ENCODE results near the gene SEMA6B. TPM values are rescaled to one million over a fixed set of nuclear protein-coding genes. Genes with fewer than 3 reads are reported as not detected.

Gene SEMA6B
- total and polyA plus RNA-seq, 2 of the 4 experiments (the other 2 are of a cell fraction), result 0.18 to 0.72 TPM

DNA sequence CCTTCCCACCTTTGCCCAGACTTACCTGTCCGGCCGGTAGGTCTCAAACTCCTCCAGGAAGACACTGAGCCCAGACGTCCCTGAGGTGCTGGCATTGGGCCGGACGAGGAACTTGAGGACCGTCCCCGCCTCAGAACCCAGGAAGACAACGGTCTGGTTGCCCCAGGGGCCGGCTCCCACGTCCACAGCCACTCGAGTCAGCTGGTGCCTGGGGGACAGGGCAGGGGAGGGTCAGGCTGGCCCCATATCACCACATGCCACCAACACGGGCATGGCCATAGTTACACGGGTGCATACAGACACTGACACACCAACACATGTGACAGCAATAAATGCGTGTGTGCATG, 11.3 kb downstream of the SEMA6B start:
- H3K14ac ChIP-seq (replicated peaks; ENCODE audit: low read depth, low read length), result no peak overlapping the region
- no peak overlapping the region for H3K4me2 ChIP-seq (ENCODE audit: low read depth, low read length)
- intact Hi-C loops (cut with micrococcal nuclease) (no loop called here), in situ Hi-C loops (cut with MboI; ENCODE audit: low sequenced_read_pairs) (no loop called here), dilution Hi-C loops (cut with HindIII; ENCODE audit: low sequenced_read_pairs, unreplicated experiment) (no loop called here)
- CTCF ChIA-PET, result no interaction called here
- no peak overlapping the region for H4K91ac ChIP-seq (ENCODE audit: insufficient read depth, low read depth, low read length)
- H3K9me3 ChIP-seq (ENCODE audit: control insufficient read depth, insufficient read depth, low read length), result no peaks in the 10 kb centered on the region
- H3K9me1 ChIP-seq (ENCODE audit: insufficient read depth, low read length), result no peaks in the 10 kb centered on the region
- H2BK20ac ChIP-seq (ENCODE audit: low read depth, low read length), result no peak overlapping the region
- H3K23ac ChIP-seq (ENCODE audit: low read depth, low read length), result no peak overlapping the region
- no peak overlapping the region for H2AK5ac ChIP-seq (ENCODE audit: low read depth, low read length)
- H3K27me3 ChIP-seq (ENCODE audit: control insufficient read depth, insufficient read depth, low read length), result peaks cover 2% of the 10 kb centered on the region; the same call in 1 of the 2 replicates
- no peak overlapping the region for H3K27ac ChIP-seq (ENCODE audit: insufficient read depth, low read length)
- no peak overlapping the region for H4K5ac ChIP-seq (ENCODE audit: low read depth, low read length)
- H2BK5ac ChIP-seq (ENCODE audit: low read depth, low read length, poor library complexity, severe bottlenecking), result no peak overlapping the region
- no peak overlapping the region for H3K4me3 ChIP-seq (ENCODE audit: insufficient read depth, low read depth, low read length)
- 72% methylated on average over 5 of the region's 14 CpGs; no CpG with 5 or more reads in 1 of the 2 experiments for WGBS, 2 experiments (ENCODE audit: extremely low coverage in 2 of 2, insufficient read length in 1 of 2)
- POLR2A ChIA-PET (ENCODE audit: unreplicated experiment), result no interaction called here
- no peak overlapping the region for H4K8ac ChIP-seq (ENCODE audit: low read depth in 2 of 2, low read length in 2 of 2)
- no peaks in the 10 kb centered on the region for H3K4me1 ChIP-seq (ENCODE audit: control insufficient read depth, insufficient read depth, low read length)
- no peak overlapping the region for H3K18ac ChIP-seq (ENCODE audit: low read depth, low read length)
- no peak for ATAC-seq (ENCODE audit: low read depth)
- H3K56ac ChIP-seq (ENCODE audit: extremely low read depth, insufficient read depth, low read length), result no peak overlapping the region
- H2AK9ac ChIP-seq (replicated peaks; ENCODE audit: low read depth, low read length, poor library complexity), result no peak overlapping the region
- no peak overlapping the region for H2BK15ac ChIP-seq (ENCODE audit: low read depth, low read length)
- H3K79me1 ChIP-seq (ENCODE audit: low read depth in 1 of 2, low read length in 2 of 2), result no peaks in the 10 kb centered on the region
- no peak for DNase-seq
- no peaks in the 10 kb centered on the region for H4K20me1 ChIP-seq (ENCODE audit: insufficient read depth, low read length)
- H3K4ac ChIP-seq (ENCODE audit: low read depth, low read length), result no peak overlapping the region
- TF ChIP-seq NFE2L2 (IDR thresholded peaks at IDR 0.05; ENCODE audit: low read depth, low read length), result no peak
- TF ChIP-seq, protein P1, sequence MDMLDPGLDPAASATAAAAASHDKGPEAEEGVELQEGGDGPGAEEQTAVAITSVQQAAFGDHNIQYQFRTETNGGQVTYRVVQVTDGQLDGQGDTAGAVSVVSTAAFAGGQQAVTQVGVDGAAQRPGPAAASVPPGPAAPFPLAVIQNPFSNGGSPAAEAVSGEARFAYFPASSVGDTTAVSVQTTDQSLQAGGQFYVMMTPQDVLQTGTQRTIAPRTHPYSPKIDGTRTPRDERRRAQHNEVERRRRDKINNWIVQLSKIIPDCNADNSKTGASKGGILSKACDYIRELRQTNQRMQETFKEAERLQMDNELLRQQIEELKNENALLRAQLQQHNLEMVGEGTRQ (IDR thresholded peaks at IDR 0.05; ENCODE audit: low read depth, low read length), result no peak
- no peak for TF ChIP-seq POLR2A (IDR thresholded peaks at IDR 0.05; ENCODE audit: low read depth, low read length)
- no peak for TF ChIP-seq MXI1 (IDR thresholded peaks at IDR 0.05; ENCODE audit: borderline replicate concordance, low read depth, low read length)
- TF ChIP-seq, protein P2, sequence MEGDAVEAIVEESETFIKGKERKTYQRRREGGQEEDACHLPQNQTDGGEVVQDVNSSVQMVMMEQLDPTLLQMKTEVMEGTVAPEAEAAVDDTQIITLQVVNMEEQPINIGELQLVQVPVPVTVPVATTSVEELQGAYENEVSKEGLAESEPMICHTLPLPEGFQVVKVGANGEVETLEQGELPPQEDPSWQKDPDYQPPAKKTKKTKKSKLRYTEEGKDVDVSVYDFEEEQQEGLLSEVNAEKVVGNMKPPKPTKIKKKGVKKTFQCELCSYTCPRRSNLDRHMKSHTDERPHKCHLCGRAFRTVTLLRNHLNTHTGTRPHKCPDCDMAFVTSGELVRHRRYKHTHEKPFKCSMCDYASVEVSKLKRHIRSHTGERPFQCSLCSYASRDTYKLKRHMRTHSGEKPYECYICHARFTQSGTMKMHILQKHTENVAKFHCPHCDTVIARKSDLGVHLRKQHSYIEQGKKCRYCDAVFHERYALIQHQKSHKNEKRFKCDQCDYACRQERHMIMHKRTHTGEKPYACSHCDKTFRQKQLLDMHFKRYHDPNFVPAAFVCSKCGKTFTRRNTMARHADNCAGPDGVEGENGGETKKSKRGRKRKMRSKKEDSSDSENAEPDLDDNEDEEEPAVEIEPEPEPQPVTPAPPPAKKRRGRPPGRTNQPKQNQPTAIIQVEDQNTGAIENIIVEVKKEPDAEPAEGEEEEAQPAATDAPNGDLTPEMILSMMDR (conservative IDR thresholded peaks at IDR 0.05; ENCODE audit: low read depth, low read length), result no peak
- no peak for TF ChIP-seq SMC3 (IDR thresholded peaks at IDR 0.05; ENCODE audit: low read depth, low read length)
- TF ChIP-seq MAFK (IDR thresholded peaks at IDR 0.05; ENCODE audit: low read depth, low read length), result no peak
- TF ChIP-seq, protein P3, sequence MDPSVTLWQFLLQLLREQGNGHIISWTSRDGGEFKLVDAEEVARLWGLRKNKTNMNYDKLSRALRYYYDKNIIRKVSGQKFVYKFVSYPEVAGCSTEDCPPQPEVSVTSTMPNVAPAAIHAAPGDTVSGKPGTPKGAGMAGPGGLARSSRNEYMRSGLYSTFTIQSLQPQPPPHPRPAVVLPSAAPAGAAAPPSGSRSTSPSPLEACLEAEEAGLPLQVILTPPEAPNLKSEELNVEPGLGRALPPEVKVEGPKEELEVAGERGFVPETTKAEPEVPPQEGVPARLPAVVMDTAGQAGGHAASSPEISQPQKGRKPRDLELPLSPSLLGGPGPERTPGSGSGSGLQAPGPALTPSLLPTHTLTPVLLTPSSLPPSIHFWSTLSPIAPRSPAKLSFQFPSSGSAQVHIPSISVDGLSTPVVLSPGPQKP (IDR thresholded peaks at IDR 0.05; ENCODE audit: borderline replicate concordance, low read depth, low read length), result no peak
- no peak for TF ChIP-seq RFX5 (IDR thresholded peaks at IDR 0.05; ENCODE audit: low read depth, low read length)
- TF ChIP-seq MAZ (IDR thresholded peaks at IDR 0.05; ENCODE audit: borderline replicate concordance, low read depth, low read length), result no peak
- no peak for TF ChIP-seq CEBPB (IDR thresholded peaks at IDR 0.05; ENCODE audit: low read depth, low read length)
- TF ChIP-seq CHD1 (IDR thresholded peaks at IDR 0.05; ENCODE audit: low read depth, low read length), result no peak
- TF ChIP-seq RAD21 (IDR thresholded peaks at IDR 0.05; ENCODE audit: low read length), result no peak
- no peak for TF ChIP-seq RCOR1 (IDR thresholded peaks at IDR 0.05; ENCODE audit: insufficient replicate concordance, low read length)
- no peak for TF ChIP-seq FOS (IDR thresholded peaks at IDR 0.05; ENCODE audit: low read depth, low read length)
- H3K9ac ChIP-seq (ENCODE audit: low read depth, low read length), result no peak overlapping the region
- no peak overlapping the region for H2AFZ ChIP-seq (replicated peaks; ENCODE audit: low read length, poor library complexity)
- BruUV-seq (replicated peaks), result no TSS peak
- no peak overlapping the region for H2BK120ac ChIP-seq (ENCODE audit: low read depth, low read length)
- H3K36me3 ChIP-seq (ENCODE audit: control insufficient read depth, insufficient read depth, low read length), result no peaks in the 10 kb centered on the region
